Mucosa of stomach (tissue), 1 donor: ENCODE measurements around the gene WDR70.
"Not testable (repeated sequence)": the region's sequence is repeated elsewhere in the genome, so short reads cannot be mapped to it uniquely, and the experiment has no call there.

Experiments
- H3K27me3 ChIP-seq: one replicate; pipeline ENCODE4 v1.7.0; 2013; ENCODE audit warnings: mild to moderate bottlenecking, low read length; ENCODE audit not compliant: control insufficient read depth, insufficient read depth
- H3K36me3 ChIP-seq: one replicate; pipeline ENCODE4 v1.7.0; 2013; ENCODE audit warnings: low read length; ENCODE audit not compliant: control insufficient read depth, insufficient read depth
- H3K4me1 ChIP-seq: one replicate; pipeline ENCODE4 v1.7.0; 2013; ENCODE audit warnings: mild to moderate bottlenecking, low read length; ENCODE audit not compliant: control insufficient read depth, insufficient read depth
- H3K4me3 ChIP-seq: one replicate; pipeline ENCODE4 v1.7.0; 2013; ENCODE audit warnings: low read length
- H3K9ac ChIP-seq: one replicate; pipeline ENCODE4 v1.7.0; 2013; ENCODE audit warnings: mild to moderate bottlenecking, low read length, moderate library complexity
- H3K9me3 ChIP-seq: one replicate; pipeline ENCODE4 v1.7.0; 2013; ENCODE audit warnings: mild to moderate bottlenecking, low read length, moderate library complexity; ENCODE audit not compliant: control insufficient read depth
- donor health status: Pancreatic carcinoma.

WDR70 gene

GRCh38 chr5:37379100-37379628, at the start of gene WDR70:
Gene WDR70, plus strand, starts transcription at chr5:37379318. Its CDS starts 50 bp downstream, at chr5:37379368.
- not testable (repeated sequence) for H3K9me3 ChIP-seq, H3K27me3 ChIP-seq, H3K4me1 ChIP-seq, H3K36me3 ChIP-seq
- H3K9ac ChIP-seq: peak within 1 kb of the TSS; percentile 80
- H3K4me3 ChIP-seq: peak within 1 kb of the TSS; percentile 35

GRCh38 chr5:37334754-37335153, 44.4 kb upstream of the WDR70 start:
- not testable (repeated sequence) for H3K4me3 ChIP-seq, H3K9ac ChIP-seq, H3K36me3 ChIP-seq, H3K9me3 ChIP-seq, H3K4me1 ChIP-seq, H3K27me3 ChIP-seq

- not testable (repeated sequence) for H3K9me3 ChIP-seq, H3K27me3 ChIP-seq, H3K9ac ChIP-seq, H3K4me1 ChIP-seq, H3K4me3 ChIP-seq, H3K36me3 ChIP-seq
Measured at GRCh38 chr5:37342741-37343140, 36.4 kb upstream of the WDR70 start.

GRCh38 chr5:37355161-37355560, 24.0 kb upstream of the WDR70 start:
- no peaks in the 10 kb centered on the region for H3K4me1 ChIP-seq
- H3K36me3 ChIP-seq: no peaks in the 10 kb centered on the region
- no peak overlapping the region for H3K9ac ChIP-seq
- no peak overlapping the region for H3K4me3 ChIP-seq
- no peaks in the 10 kb centered on the region for H3K9me3 ChIP-seq
- H3K27me3 ChIP-seq: no peaks in the 10 kb centered on the region

GRCh38 chr5:37370550-37370863, 8.6 kb upstream of the WDR70 start:
- Histone ChIP-seq H3K4me1 (no peaks in the 10 kb centered on the region), H3K9ac (peak overlapping the region; percentile 71), H3K4me3 (peak overlapping the region; percentile 99)

GRCh38 chr5:37370864-37371726, 8.0 kb upstream of the WDR70 start, which contains the start of gene NUP155:
Gene NUP155, minus strand, starts transcription at chr5:37371106. Its CDS starts 129 bp downstream, at chr5:37370977.
- no peaks in the 10 kb centered on the region for H3K27me3 ChIP-seq
- H3K4me1 ChIP-seq: no peaks in the 10 kb centered on the region
- H3K9ac ChIP-seq: peak within 1 kb of the TSS; percentile 71
- no peaks in the 10 kb centered on the region for H3K9me3 ChIP-seq
- H3K36me3 ChIP-seq: no peaks in the 10 kb centered on the region
- H3K4me3 ChIP-seq: peak within 1 kb of the TSS; percentile 99

More at GRCh38 chr5:37370550-37370863, 8.6 kb upstream of the WDR70 start:
- Histone ChIP-seq H3K27me3 (no peaks in the 10 kb centered on the region), H3K36me3 (no peaks in the 10 kb centered on the region), H3K9me3 (no peaks in the 10 kb centered on the region)

GRCh38 chr5:37375091-37375490, 4.0 kb upstream of the WDR70 start:
- Histone ChIP-seq H3K9me3 (no peaks in the 10 kb centered on the region), H3K4me3 (no peak overlapping the region), H3K27me3 (no peaks in the 10 kb centered on the region)

GRCh38 chr5:37378066-37378465, 1.1 kb upstream of the WDR70 start:
- H3K4me1 ChIP-seq, H3K9me3 ChIP-seq, H3K4me3 ChIP-seq, H3K9ac ChIP-seq, H3K36me3 ChIP-seq, H3K27me3 ChIP-seq: not testable (repeated sequence)

More at GRCh38 chr5:37375091-37375490, 4.0 kb upstream of the WDR70 start:
- Histone ChIP-seq H3K36me3 (no peaks in the 10 kb centered on the region), H3K9ac (no peak overlapping the region), H3K4me1 (no peaks in the 10 kb centered on the region)

GRCh38 chr5:37391591-37391990, 12.5 kb downstream of the WDR70 start:
- Histone ChIP-seq H3K9me3 (no peaks in the 10 kb centered on the region), H3K9ac (no peak overlapping the region), H3K36me3 (no peaks in the 10 kb centered on the region), H3K4me1 (no peaks in the 10 kb centered on the region), H3K4me3 (no peak overlapping the region), H3K27me3 (no peaks in the 10 kb centered on the region)

GRCh38 chr5:37396352-37396751, 17.2 kb downstream of the WDR70 start:
- H3K36me3 ChIP-seq: no peaks in the 10 kb centered on the region
- H3K9ac ChIP-seq: no peak overlapping the region
- H3K9me3 ChIP-seq: no peaks in the 10 kb centered on the region
- no peaks in the 10 kb centered on the region for H3K4me1 ChIP-seq
- H3K4me3 ChIP-seq: no peak overlapping the region
- no peaks in the 10 kb centered on the region for H3K27me3 ChIP-seq

GRCh38 chr5:37400501-37400900, 21.4 kb downstream of the WDR70 start:
- no peak overlapping the region for H3K9ac ChIP-seq
- H3K4me3 ChIP-seq: no peak overlapping the region
- no peaks in the 10 kb centered on the region for H3K27me3 ChIP-seq
- H3K4me1 ChIP-seq: no peaks in the 10 kb centered on the region
- H3K9me3 ChIP-seq: no peaks in the 10 kb centered on the region
- no peaks in the 10 kb centered on the region for H3K36me3 ChIP-seq

GRCh38 chr5:37412515-37412914, 33.4 kb downstream of the WDR70 start:
- no peaks in the 10 kb centered on the region for H3K27me3 ChIP-seq
- H3K9me3 ChIP-seq: no peaks in the 10 kb centered on the region
- no peaks in the 10 kb centered on the region for H3K36me3 ChIP-seq
- H3K4me1 ChIP-seq: no peaks in the 10 kb centered on the region
- no peak overlapping the region for H3K9ac ChIP-seq
- no peak overlapping the region for H3K4me3 ChIP-seq
